Measurements from ENCODE around the gene AUTS2. TPM values are rescaled to one million over a fixed set of nuclear protein-coding genes. Genes with fewer than 3 reads are reported as not detected.

The AUTS2 gene
- total and polyA plus RNA-seq, 2 of the 8 experiments (the other 6 are each of a cell fraction or from before 2014, with no cell fraction given): 25.9 to 101 TPM

GRCh38 chr7:70408891-70409290 lies 810.6 kb downstream of the AUTS2 start:
- CTCF ChIA-PET (ENCODE audit: partially characterized antibody): interaction anchor here (1.4 kb wide), 1 partner anchor 8 kb away, joined by 4 read pairs; no protein-coding TSS in a partner anchor
- TF ChIP-seq CREB1 (IDR thresholded peaks at IDR 0.05): no peak
- no peak for TF ChIP-seq RNF2 (IDR thresholded peaks at IDR 0.05; ENCODE audit: borderline replicate concordance, low read depth, low read length, missing control alignments, poor library complexity, severe bottlenecking)
- no peak for TF ChIP-seq GABPA (IDR thresholded peaks at IDR 0.05; ENCODE audit: borderline replicate concordance, insufficient read depth, low read length)
- TF ChIP-seq SP1 (IDR thresholded peaks at IDR 0.05; ENCODE audit: low read depth, low read length): no peak
- no peak for TF ChIP-seq TAF1 (IDR thresholded peaks at IDR 0.05; ENCODE audit: low read depth, low read length)
- TF ChIP-seq E2F6 (IDR thresholded peaks at IDR 0.05): no peak
- no peak for TF ChIP-seq BCL11A (IDR thresholded peaks at IDR 0.05; ENCODE audit: low read depth in 2 of 2, low read length in 2 of 2)
- TF ChIP-seq CTBP2 (IDR thresholded peaks at IDR 0.05; ENCODE audit: borderline replicate concordance, insufficient read depth, insufficient read length, low read length): no peak
- no peak for TF ChIP-seq SAP30 (IDR thresholded peaks at IDR 0.05; ENCODE audit: insufficient read depth, insufficient replicate concordance, low read length)
- no peak for TF ChIP-seq EZH2 (IDR thresholded peaks at IDR 0.05; ENCODE audit: low read depth, low read length, severe bottlenecking)
- TF ChIP-seq SIRT6 (IDR thresholded peaks at IDR 0.05; ENCODE audit: low read length): no peak
- no peak for TF ChIP-seq SRF (IDR thresholded peaks at IDR 0.05; ENCODE audit: low read depth, low read length)
- no peak for TF ChIP-seq SP4 (IDR thresholded peaks at IDR 0.05; ENCODE audit: low read length)
- no peak for TF ChIP-seq RAD21 (IDR thresholded peaks at IDR 0.05 in 1 of 2, conservative IDR thresholded peaks at IDR 0.05 in 1 of 2; ENCODE audit: low read depth in 2 of 2, low read length in 2 of 2)

More at GRCh38 chr7:70408891-70409290, 810.6 kb downstream of the AUTS2 start:
- Histone ChIP-seq H2AK5ac (ENCODE audit: low read depth, low read length) (no peak overlapping the region), H4K91ac (replicated peaks; ENCODE audit: insufficient read length, low read length) (no peak overlapping the region), H3K4me1 (replicated peaks in 1 of 4; ENCODE audit: control insufficient read depth in 3 of 4, insufficient read depth in 4 of 4, low read length in 3 of 4) (no peaks in the 10 kb centered on the region), H3K4me3 (ENCODE audit: extremely low read depth in 1 of 4, insufficient read depth in 2 of 4, low read depth in 3 of 4, low read length in 4 of 4) (no peak overlapping the region), H2BK5ac (ENCODE audit: low read depth, low read length) (no peak overlapping the region), H3K4ac (replicated peaks; ENCODE audit: insufficient read length, low read depth, low read length) (no peak overlapping the region), H3K36me3 (ENCODE audit: control insufficient read depth in 2 of 4, insufficient read depth in 4 of 4, low read length in 3 of 4) (no peaks in the 10 kb centered on the region), H4K5ac (ENCODE audit: insufficient read length, low read depth, low read length) (no peak overlapping the region), H2BK12ac (ENCODE audit: low read depth, low read length) (no peak overlapping the region), H3K4me2 (ENCODE audit: insufficient read depth in 1 of 2, low read depth in 2 of 2, low read length in 2 of 2) (no peak overlapping the region), H2BK15ac (ENCODE audit: low read length) (no peak overlapping the region), H2BK120ac (replicated peaks; ENCODE audit: low read depth, low read length) (no peak overlapping the region), H3K9me3 (ENCODE audit: insufficient read depth in 2 of 2, low read depth in 1 of 2, low read length in 1 of 2) (no peaks in the 10 kb centered on the region), H3K27ac (ENCODE audit: low read depth, low read length) (no peak overlapping the region), H3K9ac (replicated peaks in 1 of 4; ENCODE audit: extremely low read depth in 1 of 4, low read depth in 3 of 4, low read length in 3 of 4) (no peak overlapping the region), H3K56ac (replicated peaks; ENCODE audit: insufficient read length, low read depth, low read length) (no peak overlapping the region), H3K79me2 (ENCODE audit: control insufficient read depth in 1 of 2, insufficient read depth in 2 of 2, low read length in 2 of 2) (no peaks in the 10 kb centered on the region), H4K20me1 (replicated peaks in 1 of 2; ENCODE audit: control insufficient read depth in 1 of 2, insufficient read depth in 2 of 2, low read length in 2 of 2) (no peaks in the 10 kb centered on the region), H2AFZ (ENCODE audit: low read length) (no peak overlapping the region), H3K18ac (ENCODE audit: extremely low read depth, low read length) (no peak overlapping the region), H3K23me2 (ENCODE audit: low read depth, low read length) (no peaks in the 10 kb centered on the region), H3K27me3 (replicated peaks in 1 of 4; ENCODE audit: control insufficient read depth in 3 of 4, extremely low read depth in 1 of 4, insufficient read depth in 3 of 4, low read length in 3 of 4) (no peaks in the 10 kb centered on the region), H4K8ac (ENCODE audit: extremely low read depth, insufficient read depth, low read length) (no peak overlapping the region), H2BK20ac (ENCODE audit: low read length) (no peak overlapping the region), H3K79me1 (ENCODE audit: low read depth, low read length) (no peaks in the 10 kb centered on the region), H3K23ac (ENCODE audit: insufficient read length) (no peak overlapping the region), H3K14ac (ENCODE audit: insufficient read length) (no peak overlapping the region)
- no peak for DNase-seq (ENCODE audit: low read depth in 1 of 2, low spot score in 2 of 2)
- POLR2A ChIA-PET (ENCODE audit: partially characterized antibody): no interaction called here
- FAIRE-seq: no peak
- WGBS, 2 experiments (ENCODE audit: extremely low coverage in 1 of 2, insufficient coverage in 1 of 2, insufficient read length in 1 of 2, insufficient replicate concordance in 2 of 2, low coverage in 1 of 2, low lambda C conversion rate in 2 of 2, missing lambda C conversion rate in 1 of 2): 88% methylated on average over 3 of the region's 3 CpGs; no CpG with 5 or more reads in 1 of the 2 experiments
